HEK293 (cell line): ENCODE data around the gene MMP25.

ENCODE experiments used
- GLI4 ChIP-seq: fragments of 450-650 bp; formaldehyde crosslinking; IDR thresholded peaks from 2 replicates; pipeline ENCODE4 v1.5.1; 2016; ENCODE audit warnings: missing biosample characterization, missing genetic modification characterization
- KLF16 ChIP-seq: fragments of 450-650 bp; formaldehyde crosslinking; IDR thresholded peaks from 2 replicates; pipeline ENCODE4 v1.5.1; 2017; ENCODE audit warnings: missing biosample characterization, missing genetic modification characterization
- KLF17 ChIP-seq: fragments of 450-650 bp; formaldehyde crosslinking; IDR thresholded peaks from 2 replicates; pipeline ENCODE4 v1.5.1; 2016; ENCODE audit warnings: missing biosample characterization, missing genetic modification characterization
- MEIS1 ChIP-seq: sonication (generic); formaldehyde crosslinking; IDR thresholded peaks from 2 replicates; pipeline ENCODE4 v1.8.1; 2022; ENCODE audit warnings: missing genetic modification reagents, mild to moderate bottlenecking, borderline replicate concordance
- OVOL3 ChIP-seq: fragments of 450-650 bp; formaldehyde crosslinking; IDR thresholded peaks from 2 replicates; pipeline ENCODE4 v1.5.1; 2016; ENCODE audit warnings: missing biosample characterization, missing genetic modification characterization
- PATZ1 ChIP-seq: fragments of 450-650 bp; formaldehyde crosslinking; IDR thresholded peaks from 2 replicates; pipeline ENCODE4 v1.5.1; 2016; ENCODE audit warnings: missing biosample characterization, missing genetic modification characterization
- REPIN1 ChIP-seq: fragments of 450-650 bp; formaldehyde crosslinking; IDR thresholded peaks from 2 replicates; pipeline ENCODE4 v1.5.1; 2017; ENCODE audit warnings: missing biosample characterization, missing genetic modification characterization, low read depth
- TCF7L2 ChIP-seq: IDR thresholded peaks from 2 replicates; pipeline ENCODE4 v1.6.1; 2011; ENCODE audit warnings: low read depth, mild to moderate bottlenecking, inconsistent platforms, low read length, moderate library complexity, borderline replicate concordance
- WT1 ChIP-seq: fragments of 450-650 bp; formaldehyde crosslinking; IDR thresholded peaks from 2 replicates; pipeline ENCODE4 v1.5.1; 2016; ENCODE audit warnings: missing biosample characterization, missing genetic modification characterization
- ZBTB48 ChIP-seq: fragments of 450-650 bp; formaldehyde crosslinking; IDR thresholded peaks from 2 replicates; pipeline ENCODE4 v1.5.1; 2016; ENCODE audit warnings: missing biosample characterization, missing genetic modification characterization
- ZEB2 ChIP-seq: fragments of 450-650 bp; formaldehyde crosslinking; IDR thresholded peaks from 2 replicates; pipeline ENCODE4 v1.5.1; 2016; ENCODE audit warnings: missing biosample characterization, missing genetic modification characterization
- ZFP3 ChIP-seq: fragments of 450-650 bp; formaldehyde crosslinking; IDR thresholded peaks from 2 replicates; pipeline ENCODE4 v1.5.1; 2016; ENCODE audit warnings: low read depth, missing biosample characterization, missing genetic modification characterization
- ZFP41 ChIP-seq: fragments of 450-650 bp; formaldehyde crosslinking; IDR thresholded peaks from 2 replicates; pipeline ENCODE4 v1.5.1; 2016; ENCODE audit warnings: missing biosample characterization, missing genetic modification characterization, borderline replicate concordance
- ZNF146 ChIP-seq: fragments of 450-650 bp; formaldehyde crosslinking; IDR thresholded peaks from 2 replicates; pipeline ENCODE4 v1.5.1; 2016; ENCODE audit warnings: missing biosample characterization, missing genetic modification characterization
- ZNF16 ChIP-seq: fragments of 450-650 bp; formaldehyde crosslinking; IDR thresholded peaks from 2 replicates; pipeline ENCODE4 v1.5.1; 2016; ENCODE audit warnings: low read depth, missing biosample characterization, missing genetic modification characterization
- ZNF202 ChIP-seq: fragments of 450-650 bp; formaldehyde crosslinking; IDR thresholded peaks from 2 replicates; pipeline ENCODE4 v1.5.1; 2016; ENCODE audit warnings: missing biosample characterization, missing genetic modification characterization, borderline replicate concordance
- ZNF266 ChIP-seq: fragments of 450-650 bp; formaldehyde crosslinking; IDR thresholded peaks from 2 replicates; pipeline ENCODE4 v1.5.1; 2016; ENCODE audit warnings: missing biosample characterization, missing genetic modification characterization, low read depth
- ZNF302 ChIP-seq: fragments of 450-650 bp; formaldehyde crosslinking; IDR thresholded peaks from 2 replicates; pipeline ENCODE4 v1.5.1; 2016; ENCODE audit warnings: missing biosample characterization, missing genetic modification characterization, low read depth
- ZNF354C ChIP-seq: fragments of 450-650 bp; formaldehyde crosslinking; IDR thresholded peaks from 2 replicates; pipeline ENCODE4 v1.5.1; 2016; ENCODE audit warnings: missing biosample characterization, missing genetic modification characterization, low read depth, borderline replicate concordance
- ZNF362 ChIP-seq: fragments of 450-650 bp; formaldehyde crosslinking; IDR thresholded peaks from 2 replicates; pipeline ENCODE4 v1.5.1; 2016; ENCODE audit warnings: missing biosample characterization, missing genetic modification characterization
- ZNF366 ChIP-seq: fragments of 450-650 bp; formaldehyde crosslinking; conservative IDR thresholded peaks from 2 replicates; pipeline ENCODE4 v1.5.1; 2016; ENCODE audit warnings: missing biosample characterization, missing genetic modification characterization
- ZNF391 ChIP-seq: fragments of 450-650 bp; formaldehyde crosslinking; IDR thresholded peaks from 2 replicates; pipeline ENCODE4 v1.5.1; 2016; ENCODE audit warnings: low read depth, missing biosample characterization, missing genetic modification characterization, borderline replicate concordance
- ZNF404 ChIP-seq: fragments of 450-650 bp; formaldehyde crosslinking; IDR thresholded peaks from 2 replicates; pipeline ENCODE4 v1.5.1; 2017; ENCODE audit warnings: missing biosample characterization, missing genetic modification characterization
- ZNF510 ChIP-seq: fragments of 450-650 bp; formaldehyde crosslinking; IDR thresholded peaks from 2 replicates; pipeline ENCODE4 v1.5.1; 2018; ENCODE audit warnings: mild to moderate bottlenecking, missing genetic modification characterization, missing biosample characterization; ENCODE audit not compliant: insufficient replicate concordance
- ZNF561 ChIP-seq: fragments of 450-650 bp; IDR thresholded peaks from 2 replicates; pipeline ENCODE4 v1.5.1; 2018; ENCODE audit warnings: missing biosample characterization, missing genetic modification characterization, borderline replicate concordance
- ZNF639 ChIP-seq: fragments of 450-650 bp; formaldehyde crosslinking; IDR thresholded peaks from 2 replicates; pipeline ENCODE4 v1.5.1; 2016; ENCODE audit warnings: missing biosample characterization, missing genetic modification characterization
- ZNF645 ChIP-seq: fragments of 450-650 bp; formaldehyde crosslinking; IDR thresholded peaks from 2 replicates; pipeline ENCODE4; 2016; ENCODE audit warnings: missing biosample characterization, missing genetic modification characterization
- ZNF747 ChIP-seq: fragments of 450-650 bp; formaldehyde crosslinking; IDR thresholded peaks from 2 replicates; pipeline ENCODE4 v1.5.1; 2016; ENCODE audit warnings: missing biosample characterization, missing genetic modification characterization
- ZNF785 ChIP-seq: fragments of 450-650 bp; formaldehyde crosslinking; IDR thresholded peaks from 2 replicates; pipeline ENCODE4 v1.5.1; 2016; ENCODE audit warnings: missing biosample characterization, missing genetic modification characterization

MMP25 gene

GRCh38 chr16:3045758-3046640 is at the start of gene MMP25 (continued):
- TF ChIP-seq ZNF391 (tag by site-specific recombination) (no peak), TCF7L2 (no peak), WT1 (tag by site-specific recombination) (peak; percentile 27; the same call in 1 of the 2 replicates), KLF17 (tag by site-specific recombination) (no peak), ZNF354C (tag by site-specific recombination) (no peak), ZNF510 (tag by site-specific recombination) (no peak), PATZ1 (tag by site-specific recombination) (peak; percentile 83), OVOL3 (tag by site-specific recombination) (no peak), MEIS1 (CRISPR knock-in tag) (no peak), ZNF639 (no peak), ZFP3 (tag by site-specific recombination) (no peak), ZNF146 (tag by site-specific recombination) (no peak), KLF16 (peak; percentile 69), ZEB2 (tag by site-specific recombination) (0 out of 2 replicates have a peak, but pooled peaks have one; percentile 17), ZNF366 (tag by site-specific recombination) (no peak), ZFP41 (tag by site-specific recombination) (no peak), ZNF747 (tag by site-specific recombination) (no peak), ZNF404 (tag by site-specific recombination) (no peak), REPIN1 (no peak), ZNF785 (no peak), ZNF561 (tag by site-specific recombination) (0 out of 2 replicates have a peak, but pooled peaks have one; percentile 70), GLI4 (tag by site-specific recombination) (no peak), ZNF302 (tag by site-specific recombination) (no peak), ZNF362 (tag by site-specific recombination) (no peak), ZBTB48 (0 out of 2 replicates have a peak, but pooled peaks have one; percentile 48), ZNF202 (no peak), ZNF645 (tag by site-specific recombination) (no peak), ZNF16 (no peak), ZNF266 (tag by site-specific recombination) (no peak)
